Panc1 (cell line): Measurements from ENCODE around the gene SCO2. TPM values are rescaled to one million over a fixed set of nuclear protein-coding genes. Genes with fewer than 3 reads are reported as not detected.

Experiments
- ATAC-seq: fragments of 200-7000 bp; cut with Tn5 transposase; 2 replicates; pipeline ENCODE4 v1.9.1; 2020; ENCODE audit warnings: mild to moderate bottlenecking, moderate library complexity
- BruUV-seq: library from RNA; stranded (reverse); fragments of 400-500 nt; replicated peaks from 2 replicates; lab custom pipeline; 2021; lab: Mats Ljungman, UMichigan
- CTCF ChIA-PET: fragments of 300-600 bp; sonication (Branson Sonifier 250); formaldehyde crosslinking; loops from one replicate; lab custom pipeline; 2022; ENCODE audit warnings: antibody characterized with exemption; lab: Charles Lee
- POLR2A ChIA-PET: fragments of 300-600 bp; sonication (Branson Sonifier 250); formaldehyde crosslinking; loops from one replicate; lab custom pipeline; 2022; ENCODE audit warnings: antibody characterized with exemption; lab: Charles Lee
- DNase-seq: peaks from one replicate; pipeline ENCODE4 v3.0.0-alpha.2; 2010; ENCODE audit warnings: low read depth, low spot score
- H3K27ac ChIP-seq: 2 replicates; pipeline ENCODE4 v1.5.1; 2011; ENCODE audit warnings: mild to moderate bottlenecking, low read length, inconsistent platforms
- H3K27me3 ChIP-seq: fragments of 200-500 bp; sonication (Bioruptor generic); 2 replicates; pipeline ENCODE4 v1.6.0; 2014; ENCODE audit warnings: low read length, inconsistent platforms; ENCODE audit not compliant: control insufficient read depth, insufficient read depth
- H3K36me3 ChIP-seq: fragments of 200-500 bp; sonication (Bioruptor generic); 2 replicates; pipeline ENCODE4 v1.5.1; 2014; ENCODE audit warnings: inconsistent platforms, mild to moderate bottlenecking, low read length, moderate library complexity; ENCODE audit not compliant: control insufficient read depth, insufficient read depth
- H3K4me1 ChIP-seq: 2 replicates; pipeline ENCODE4 v1.5.1; 2011; ENCODE audit warnings: inconsistent platforms, mild to moderate bottlenecking, low read length, moderate library complexity; ENCODE audit not compliant: control insufficient read depth, insufficient read depth
- H3K4me3 ChIP-seq, 2 experiments: 2 replicates each; pipeline ENCODE4 v1.5.1; 2011 to 2012; ENCODE audit warnings: low read depth in 2 of 2, low read length in 2 of 2, mild to moderate bottlenecking in 2 of 2, inconsistent platforms in 1 of 2, moderate library complexity in 1 of 2
- H3K9me3 ChIP-seq: fragments of 200-500 bp; sonication (Bioruptor generic); 2 replicates; pipeline ENCODE4 v1.5.1; 2014; ENCODE audit warnings: low read depth, mild to moderate bottlenecking, inconsistent platforms, low read length, moderate library complexity; ENCODE audit not compliant: control insufficient read depth, insufficient read depth
- CTCF ChIP-seq: fragments of 450-650 bp; IDR thresholded peaks from 2 replicates; pipeline ENCODE4 v1.5.1; 2017; ENCODE audit warnings: mild to moderate bottlenecking
- POLR2AphosphoS5 ChIP-seq: IDR thresholded peaks from 2 replicates; pipeline ENCODE4 v1.6.1; 2012; ENCODE audit warnings: mild to moderate bottlenecking, low read depth, low read length, moderate library complexity
- REST ChIP-seq, 2 experiments: IDR thresholded peaks; 2 replicates each; pipeline ENCODE4 v1.6.1; 2011 to 2012; ENCODE audit warnings: low read depth in 2 of 2, control low read depth in 1 of 2, low read length in 1 of 2, mild to moderate bottlenecking in 1 of 2, moderate library complexity in 1 of 2; ENCODE audit not compliant: insufficient read depth in 1 of 2
- SIN3A ChIP-seq: IDR thresholded peaks from 2 replicates; pipeline ENCODE4 v1.6.1; 2012; ENCODE audit warnings: low read depth, mild to moderate bottlenecking, low read length, moderate library complexity, borderline replicate concordance; ENCODE audit not compliant: insufficient read depth
- TCF7L2 ChIP-seq: IDR thresholded peaks from 2 replicates; pipeline ENCODE4 v1.6.1; 2011; ENCODE audit warnings: mild to moderate bottlenecking, low read depth, low read length, inconsistent platforms
- in situ Hi-C: cut with HindIII; loops from 2 replicates; pipeline ENCODE4 v1.10.0; 2016; ENCODE audit warnings: low sequenced_read_pairs, low pct_unique_long_range_greater_than_20kb
- intact Hi-C: fragments of 100-400 bp; cut with micrococcal nuclease; formaldehyde crosslinking; loops from one replicate; pipeline ENCODE4 v1.10.0; 2022; ENCODE audit not compliant: unreplicated experiment
- total RNA-seq: library from RNA; stranded (reverse); gene quantifications from one replicate; pipeline ENCODE4 v1.2.1, GENCODE V29; 2021; ENCODE audit not compliant: unreplicated experiment

The SCO2 gene
- total RNA-seq, 1 experiment from 2014 or later, result 14.2 TPM

- intact Hi-C loops (no loop called here), in situ Hi-C loops (no loop called here)
Measured at GRCh38 chr22:50532824-50533796, 7.7 kb upstream of the SCO2 start.

More at GRCh38 chr22:50532824-50533796, 7.7 kb upstream of the SCO2 start:
- TSS peak; percentile 48 for BruUV-seq
- Histone ChIP-seq H3K9me3 (no peaks in the 10 kb centered on the region), H3K27me3 (no peaks in the 10 kb centered on the region), H3K27ac (peak overlapping the region; percentile 48; the same call in 1 of the 2 replicates), H3K4me1 (peaks cover 3% of the 10 kb centered on the region), H3K36me3 (no peaks in the 10 kb centered on the region; the same call in 1 of the 2 replicates), H3K4me3 (no peak overlapping the region)
- ChIA-PET POLR2A (no interaction called here), CTCF (no interaction called here)
- ATAC-seq (no peak), DNase-seq (no peak)
- no peak for TF ChIP-seq TCF7L2
- TF ChIP-seq POLR2AphosphoS5, result no peak
- TF ChIP-seq REST (IDR thresholded peaks at IDR 0.05; ENCODE audit: insufficient read depth in 1 of 2, low read depth in 2 of 2, low read length in 1 of 2), result no peak
- TF ChIP-seq SIN3A, result no peak
- TF ChIP-seq CTCF, result no peak
